Omental fat pad (tissue), 4 donors: ENCODE data around the gene KIAA0513. TPM values are rescaled to one million over a fixed set of nuclear protein-coding genes. Genes with fewer than 3 reads are reported as not detected.

Source experiments
- ATAC-seq: fragments of 150-250 bp; one replicate; pipeline ENCODE4 v1.9.1; 2016; ENCODE audit warnings: mild to moderate bottlenecking, moderate library complexity; ENCODE audit not compliant: low FRiP score
- DNase-seq: peaks from one replicate; pipeline ENCODE4 v3.0.0-alpha.2; 2019; ENCODE audit warnings: low spot score
- total RNA-seq, 4 donors: library from RNA; depleted of rRNA; stranded (reverse); fragments of >200 nt; gene quantifications; one replicate each; pipeline ENCODE4 v1.1.0, GENCODE V29; 2016
- TF ChIP-seq, protein P1 (sequence below), 3 donors: fragments of 450-650 bp; IDR thresholded peaks; one replicate each; pipeline ENCODE4 v1.5.1; 2016 to 2017; ENCODE audit warnings: antibody characterized with exemption in 3 of 3, mild to moderate bottlenecking in 3 of 3, moderate library complexity in 2 of 3

KIAA0513 gene
- total RNA-seq, 4 donors from 2014 or later: 9.1 to 13.2 (median 11.2) TPM

DNA sequence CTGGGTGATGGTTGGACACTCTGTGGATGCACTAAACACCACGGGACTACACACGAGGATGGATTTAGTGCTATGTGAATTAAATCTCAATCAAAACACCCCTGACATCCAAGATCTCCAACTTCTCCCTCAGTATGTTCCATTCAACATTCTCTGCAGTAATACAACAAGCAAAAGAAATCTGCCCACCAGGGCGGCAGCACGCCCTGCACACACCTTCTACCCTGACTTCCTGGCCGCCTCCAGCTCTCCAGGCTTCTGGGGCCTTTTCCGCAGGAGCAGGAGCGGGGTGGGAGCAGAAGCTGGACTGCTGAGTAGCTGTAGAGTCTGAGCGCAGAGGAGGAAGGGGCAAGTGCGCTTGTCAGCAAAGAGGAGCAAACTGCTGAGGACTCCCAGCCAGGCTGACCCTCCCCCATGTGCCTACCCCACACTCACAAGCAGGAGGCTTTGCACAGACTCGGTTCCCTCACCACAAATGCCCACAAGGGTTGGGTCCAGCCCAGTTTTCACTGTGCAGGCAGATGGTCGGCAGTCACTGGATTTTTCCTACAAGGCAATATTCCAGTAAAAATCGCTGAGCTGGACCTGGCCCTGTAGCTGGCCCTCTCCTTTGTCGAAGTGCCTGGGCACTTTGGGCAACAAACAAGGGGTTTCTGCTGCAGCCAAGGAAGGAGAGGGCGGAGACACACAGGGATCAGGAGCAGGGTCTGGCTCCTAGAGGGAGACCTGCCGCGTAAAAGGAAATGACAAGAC is 39.1 kb upstream of the KIAA0513 start:
- TF ChIP-seq, protein P1, sequence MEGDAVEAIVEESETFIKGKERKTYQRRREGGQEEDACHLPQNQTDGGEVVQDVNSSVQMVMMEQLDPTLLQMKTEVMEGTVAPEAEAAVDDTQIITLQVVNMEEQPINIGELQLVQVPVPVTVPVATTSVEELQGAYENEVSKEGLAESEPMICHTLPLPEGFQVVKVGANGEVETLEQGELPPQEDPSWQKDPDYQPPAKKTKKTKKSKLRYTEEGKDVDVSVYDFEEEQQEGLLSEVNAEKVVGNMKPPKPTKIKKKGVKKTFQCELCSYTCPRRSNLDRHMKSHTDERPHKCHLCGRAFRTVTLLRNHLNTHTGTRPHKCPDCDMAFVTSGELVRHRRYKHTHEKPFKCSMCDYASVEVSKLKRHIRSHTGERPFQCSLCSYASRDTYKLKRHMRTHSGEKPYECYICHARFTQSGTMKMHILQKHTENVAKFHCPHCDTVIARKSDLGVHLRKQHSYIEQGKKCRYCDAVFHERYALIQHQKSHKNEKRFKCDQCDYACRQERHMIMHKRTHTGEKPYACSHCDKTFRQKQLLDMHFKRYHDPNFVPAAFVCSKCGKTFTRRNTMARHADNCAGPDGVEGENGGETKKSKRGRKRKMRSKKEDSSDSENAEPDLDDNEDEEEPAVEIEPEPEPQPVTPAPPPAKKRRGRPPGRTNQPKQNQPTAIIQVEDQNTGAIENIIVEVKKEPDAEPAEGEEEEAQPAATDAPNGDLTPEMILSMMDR (IDR thresholded peaks at IDR 0.05): no peak
- no peak for DNase-seq
- ATAC-seq: no peak

DNA sequence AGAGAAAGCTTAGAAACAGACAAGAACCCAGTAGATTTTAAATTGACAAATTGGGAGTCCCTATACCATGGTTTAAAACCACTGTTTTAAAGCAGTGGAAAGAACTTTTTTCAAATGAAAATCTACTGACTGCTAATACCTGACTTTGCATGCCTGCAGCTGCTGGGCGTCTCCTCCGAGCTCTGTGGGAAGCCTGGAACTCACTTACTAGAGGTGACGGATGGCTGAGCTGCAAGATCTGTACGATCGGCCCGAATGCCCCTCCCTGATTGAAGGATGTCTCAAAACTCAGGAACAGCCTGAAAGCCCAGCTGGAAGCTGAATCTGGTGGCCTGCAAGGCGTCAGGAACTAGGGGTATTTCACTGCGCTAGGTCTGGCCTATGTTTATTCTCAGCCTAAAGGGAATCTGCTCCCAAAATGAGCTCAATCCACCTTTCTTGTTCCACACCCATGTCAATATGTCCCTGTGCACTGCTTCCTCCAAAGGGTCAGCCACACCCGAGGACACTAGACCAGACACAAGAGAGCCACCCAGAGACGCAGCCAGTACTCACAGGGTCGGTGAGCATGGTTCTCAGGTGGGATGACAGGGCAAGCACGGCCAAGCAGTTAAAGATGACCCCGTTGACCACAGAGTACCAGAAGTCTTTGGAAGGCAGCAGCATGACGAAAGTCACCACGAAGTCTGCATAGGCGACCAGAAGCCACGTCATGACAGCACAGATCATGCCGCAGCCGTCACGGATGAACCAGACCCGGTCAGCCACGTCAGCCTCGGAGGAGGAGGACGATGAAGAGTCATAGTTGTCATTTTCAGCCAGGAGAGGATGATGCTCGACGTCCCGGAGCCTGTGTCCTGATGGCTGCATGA is 37.6 kb upstream of the KIAA0513 start:
- DNase-seq: no peak
- TF ChIP-seq, protein P1 (IDR thresholded peaks at IDR 0.05): no peak
- ATAC-seq: no peak

DNA sequence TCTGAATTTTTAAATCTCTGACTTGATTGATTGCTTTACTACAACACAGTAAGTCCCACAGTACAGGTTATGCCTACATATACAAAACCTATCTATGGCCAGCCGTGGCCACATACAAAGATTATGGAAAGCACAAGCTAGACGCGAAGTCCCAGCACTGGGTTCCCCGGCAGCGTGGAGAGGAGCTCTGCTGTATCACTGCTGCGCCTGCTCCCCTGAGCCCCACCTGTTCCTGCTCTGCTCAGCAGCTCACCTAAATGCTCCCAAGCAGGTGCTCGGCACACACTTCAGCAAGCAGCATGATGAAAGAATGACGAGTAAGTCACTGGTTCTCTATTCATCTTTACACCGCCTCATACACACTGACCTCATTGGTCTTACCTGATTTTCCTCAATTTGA is 36.8 kb upstream of the KIAA0513 start:
- TF ChIP-seq, protein P1 (IDR thresholded peaks at IDR 0.05): no peak
- DNase-seq (no peak), ATAC-seq (no peak)

DNA sequence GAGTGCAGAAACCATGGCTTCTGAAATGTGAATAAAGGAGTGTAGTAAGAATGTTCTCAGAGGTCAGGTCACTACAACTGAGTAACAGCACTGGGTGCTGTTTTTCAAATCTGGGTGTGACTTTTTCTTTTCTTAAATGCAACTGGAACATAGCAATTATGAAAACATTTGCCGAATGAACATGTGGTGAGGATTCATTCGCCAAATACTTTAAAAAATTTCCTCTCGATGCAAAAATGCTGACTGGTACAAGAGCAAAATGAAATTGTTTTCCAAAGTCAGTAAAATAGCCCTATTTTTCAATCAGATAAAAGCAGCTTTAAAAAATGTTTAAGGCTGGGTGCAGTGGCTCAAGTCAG is 34.9 kb upstream of the KIAA0513 start:
- ATAC-seq: peak; percentile 24
- no peak for DNase-seq
- TF ChIP-seq, protein P1 (IDR thresholded peaks at IDR 0.05): no peak

DNA sequence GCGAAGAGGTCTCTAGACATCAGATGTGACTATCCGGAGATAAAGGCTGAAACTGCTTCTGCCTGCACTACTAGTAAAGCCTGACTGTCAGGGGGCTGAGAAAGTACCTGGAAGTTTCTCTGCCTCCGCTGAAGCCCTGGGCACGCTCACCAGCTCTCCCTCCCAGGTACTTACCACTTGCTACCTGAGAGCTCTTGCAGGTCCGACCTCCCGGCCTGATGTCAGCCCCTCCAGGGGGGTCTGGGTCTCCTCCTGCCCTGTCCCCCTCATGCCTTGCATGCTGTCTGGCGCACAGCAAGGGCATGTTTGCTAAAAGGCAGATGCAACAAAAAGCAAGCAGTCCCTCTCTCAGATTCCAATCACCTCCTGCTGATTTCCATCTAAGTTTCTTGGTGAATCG is 33.7 kb upstream of the KIAA0513 start:
- ATAC-seq (peak; percentile 31), DNase-seq (no peak)
- TF ChIP-seq, protein P1 (IDR thresholded peaks at IDR 0.05): no peak

DNA sequence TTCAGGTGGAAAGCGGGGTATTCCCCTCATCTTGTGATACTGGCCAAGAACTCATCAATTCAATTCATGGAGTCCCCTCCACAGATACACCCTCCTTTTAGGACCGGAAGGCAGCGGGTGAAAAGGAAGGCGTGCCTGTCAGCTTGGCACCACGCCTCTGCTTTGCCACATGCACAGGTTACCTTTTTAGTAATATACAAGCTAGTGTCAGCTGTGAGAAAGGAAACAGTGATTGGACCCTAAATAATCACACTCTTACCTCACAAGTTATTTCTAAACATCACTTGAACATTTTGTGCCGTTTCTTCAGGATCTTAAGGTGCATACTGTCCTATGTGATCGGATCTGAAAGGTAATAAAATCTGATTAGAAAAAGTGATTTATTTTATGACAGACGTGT is 31.9 kb upstream of the KIAA0513 start:
- ATAC-seq (no peak), DNase-seq (no peak)
- TF ChIP-seq, protein P1 (IDR thresholded peaks at IDR 0.05): no peak
